Choroid plexus epithelial cell (primary cell): ENCODE results near the gene AGPAT4.
A peak's percentile ranks its signal among the peaks of the same experiment; 100 is the strongest.

ENCODE experiments used
- DNase-seq: peaks from one replicate; pipeline ENCODE4 v3.0.0-alpha.2; 2010; ENCODE audit warnings: low read depth
- H3K4me3 ChIP-seq: 2 replicates; pipeline ENCODE4 v1.5.1; 2011; ENCODE audit warnings: low read depth, mild to moderate bottlenecking, control low read depth, low read length, moderate library complexity
- CTCF ChIP-seq: conservative IDR thresholded peaks from 2 replicates; pipeline ENCODE4 v1.5.1; 2011; ENCODE audit warnings: low read depth, mild to moderate bottlenecking, control low read depth, inconsistent platforms, low read length, moderate library complexity

AGPAT4 gene

DNA sequence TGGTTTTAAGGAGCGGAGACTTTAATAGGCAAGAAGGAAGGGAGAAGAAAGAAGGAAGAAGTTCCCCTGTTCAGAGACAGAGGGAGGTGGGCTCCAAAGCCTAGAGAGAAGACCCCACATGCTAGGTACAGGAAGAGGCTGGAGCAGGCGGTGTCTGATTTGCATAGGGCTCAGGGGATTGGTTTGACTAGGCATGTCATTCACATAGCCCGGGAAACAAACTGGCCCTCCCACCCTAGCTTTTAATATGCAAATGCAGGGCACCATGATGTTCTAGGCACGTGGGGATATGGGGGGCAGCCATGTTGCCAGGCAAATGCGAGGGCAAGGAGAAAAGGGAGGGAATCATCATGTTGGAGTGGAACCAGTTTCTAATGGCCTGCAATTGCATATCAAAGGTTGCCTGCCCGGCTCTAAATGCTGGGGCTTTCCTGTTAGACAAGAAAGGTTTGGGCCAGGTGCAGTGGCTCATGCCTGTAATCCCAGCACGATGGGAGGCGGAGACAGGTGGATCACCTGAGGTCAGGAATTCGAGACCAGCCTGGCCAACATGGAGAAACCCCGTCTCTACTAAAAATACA, 34.3 kb upstream of the AGPAT4 start:
- no peak overlapping the region for H3K4me3 ChIP-seq
- no peak for DNase-seq
- TF ChIP-seq CTCF, result no peak

DNA sequence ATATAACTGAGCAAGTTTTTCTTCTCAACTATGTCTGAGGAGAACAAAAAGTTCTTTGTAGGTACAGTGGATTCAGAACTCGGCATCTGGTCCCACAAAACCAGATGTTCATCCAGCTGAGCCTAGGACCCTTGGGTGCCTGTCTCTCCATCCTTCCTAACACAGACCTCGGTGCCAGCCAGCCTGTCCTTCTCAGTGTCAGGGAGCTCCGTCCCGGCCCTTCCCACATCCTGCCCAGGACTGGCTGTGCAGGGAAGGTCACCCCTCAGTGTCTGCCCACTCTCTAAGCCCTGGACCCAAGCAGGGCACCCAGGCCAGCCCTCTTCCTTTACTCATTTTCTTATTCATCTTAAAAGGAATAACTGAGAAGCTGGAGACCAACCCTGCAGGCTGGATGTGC, 32.0 kb upstream of the AGPAT4 start:
- TF ChIP-seq CTCF, result no peak
- no peak for DNase-seq

DNA sequence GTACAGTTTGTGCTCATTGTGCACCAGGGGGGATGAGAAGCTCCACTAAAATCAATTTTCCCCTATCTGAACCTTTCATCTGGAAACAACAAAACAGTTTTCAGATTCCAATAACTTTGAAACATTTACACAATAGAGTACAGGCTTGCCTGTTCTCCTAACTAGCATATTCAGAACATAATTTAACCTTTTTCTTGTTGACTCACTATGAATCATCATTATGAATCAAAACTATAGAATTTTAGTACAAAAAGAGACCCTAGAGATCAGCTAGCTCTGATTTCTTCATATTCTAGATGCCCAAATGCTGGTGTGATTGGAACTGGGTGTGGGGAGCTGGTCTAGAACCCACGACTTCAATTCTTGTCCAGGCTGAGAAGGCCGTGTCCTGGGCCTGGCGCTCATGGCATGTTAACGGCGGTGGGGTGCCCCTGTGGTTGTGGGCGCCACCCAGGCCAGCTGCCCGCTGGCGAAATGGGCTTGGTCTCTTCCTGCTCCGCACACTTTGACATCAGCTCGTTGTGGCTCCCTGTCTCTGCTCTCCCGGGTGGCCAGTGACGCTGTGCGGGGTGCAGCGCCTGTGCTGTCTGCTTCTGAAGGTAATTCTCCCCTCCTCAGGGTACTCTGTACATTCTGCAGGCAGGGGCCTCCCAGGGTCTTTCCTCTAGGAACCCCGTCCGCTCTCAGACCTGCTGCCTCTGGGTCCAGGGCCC, 29.9 kb upstream of the AGPAT4 start:
- TF ChIP-seq CTCF, result no peak
- no peak overlapping the region for H3K4me3 ChIP-seq
- DNase-seq, result peak; percentile 60

More for the DNA sequence above, 32.0 kb upstream of the AGPAT4 start:
- no peak overlapping the region for H3K4me3 ChIP-seq

GRCh38 chr6:161302949-161303348, 29.1 kb upstream of the AGPAT4 start:
- no peak overlapping the region for H3K4me3 ChIP-seq
- TF ChIP-seq CTCF, result no peak
- no peak for DNase-seq

GRCh38 chr6:161301338-161301737, 27.5 kb upstream of the AGPAT4 start:
- TF ChIP-seq CTCF, result no peak
- DNase-seq, result peak; percentile 74
- H3K4me3 ChIP-seq, result no peak overlapping the region

DNA sequence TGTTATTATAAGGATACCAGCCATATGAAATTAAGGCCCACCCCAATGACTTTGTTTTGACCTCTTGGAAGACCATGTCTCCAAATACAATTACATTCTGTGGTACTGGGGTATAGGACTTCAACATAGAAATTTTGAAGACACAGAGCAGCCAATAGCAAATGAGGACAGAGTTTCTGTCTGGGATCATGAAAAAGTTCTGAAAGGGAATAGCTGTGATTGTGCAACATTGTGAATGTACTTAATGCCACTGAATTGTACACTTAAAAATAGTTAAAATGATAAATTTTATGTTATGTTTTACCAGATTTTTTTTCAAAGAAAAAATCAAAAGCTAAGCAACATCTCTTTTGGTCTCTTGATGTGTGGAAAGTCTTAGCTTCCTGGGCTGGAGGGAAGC, 27.0 kb upstream of the AGPAT4 start:
- no peak for TF ChIP-seq CTCF
- DNase-seq, result peak; percentile 22
- no peak overlapping the region for H3K4me3 ChIP-seq

DNA sequence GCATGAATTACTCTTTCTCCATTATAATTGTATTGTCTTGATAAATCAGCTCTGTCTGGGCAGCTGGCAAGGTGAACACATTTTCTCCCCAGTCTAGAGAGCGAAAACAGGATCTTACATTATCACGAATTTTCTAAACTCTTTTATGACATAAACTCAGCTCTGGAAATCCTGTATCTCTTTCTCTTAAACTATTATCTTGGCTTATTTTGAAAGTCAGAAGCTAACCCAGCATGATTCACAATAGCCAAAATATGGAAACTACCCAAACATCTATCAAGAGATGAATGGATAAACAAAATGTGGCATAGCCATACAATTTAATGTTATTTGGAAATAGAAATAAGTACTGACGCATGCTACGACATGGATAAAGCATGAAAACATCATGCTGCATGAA, 25.9 kb upstream of the AGPAT4 start:
- no peak for TF ChIP-seq CTCF
- no peak overlapping the region for H3K4me3 ChIP-seq
- DNase-seq, result no peak
